NT2/D1 (cell line): ENCODE data around the gene ALLC.

Source experiments
- SUZ12 ChIP-seq: IDR thresholded peaks from 2 replicates; pipeline ENCODE4 v1.6.1; 2011; ENCODE audit not compliant: insufficient read length, insufficient read depth; ENCODE audit errors: extremely low read depth
- YY1 ChIP-seq: IDR thresholded peaks from 2 replicates; pipeline ENCODE4 v1.6.1; 2011; ENCODE audit not compliant: insufficient read length, insufficient read depth

- TF ChIP-seq YY1: no peak
- no peak for TF ChIP-seq SUZ12
Measured at GRCh38 chr2:3737128-3737527, 79.1 kb downstream of the ALLC start.
